K562 (cell line): ENCODE data around the gene HAAO.

Source experiments
- TAF1 ChIP-seq: IDR thresholded peaks from 2 replicates; pipeline ENCODE4 v1.6.1; 2011; ENCODE audit warnings: mild to moderate bottlenecking, low read length, moderate library complexity; ENCODE audit not compliant: insufficient read depth, control insufficient read depth, severe bottlenecking; ENCODE audit errors: extremely low read depth
- TF ChIP-seq, protein P1 (sequence below): sonication (generic); formaldehyde crosslinking; IDR thresholded peaks from 2 replicates; pipeline ENCODE4 v1.8.1; 2023; ENCODE audit warnings: mild to moderate bottlenecking, missing genetic modification reagents, moderate library complexity
- TF ChIP-seq, protein P2 (sequence below), 2 experiments: fragments of 450-650 bp in 1 of 2; IDR thresholded peaks; 2 replicates each; pipeline ENCODE4 v1.6.1; 2011 to 2017; ENCODE audit warnings: low read depth in 2 of 2, antibody characterized with exemption in 1 of 2, borderline replicate concordance in 1 of 2, low read length in 1 of 2, mild to moderate bottlenecking in 1 of 2, mixed read lengths in 1 of 2; ENCODE audit not compliant: control insufficient read depth in 1 of 2
- TF ChIP-seq, protein P3 (sequence below): sonication (generic); formaldehyde crosslinking; IDR thresholded peaks from 2 replicates; pipeline ENCODE4 v1.5.0; 2020; ENCODE audit warnings: missing genetic modification reagents

DNA sequence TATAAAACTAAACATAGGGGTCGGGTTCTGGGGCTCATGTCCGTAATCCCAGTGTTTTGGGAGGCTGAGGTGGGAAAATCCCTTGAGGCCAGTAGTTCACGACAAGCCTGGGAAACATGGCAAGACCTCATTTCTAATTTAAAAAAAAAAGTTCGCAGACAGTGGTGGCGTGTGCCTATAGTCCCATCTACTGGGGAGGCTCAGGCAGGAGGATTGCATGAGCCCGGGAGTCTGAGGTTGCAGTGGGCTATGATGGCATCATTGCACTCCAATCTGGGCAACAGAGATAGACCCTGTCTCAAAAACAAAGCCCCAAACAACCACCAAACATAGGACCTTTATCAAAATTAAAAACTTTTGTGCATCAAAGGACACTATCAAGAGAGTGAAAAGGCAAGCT is 9.8 kb upstream of the HAAO start:
- TF ChIP-seq, protein P1, sequence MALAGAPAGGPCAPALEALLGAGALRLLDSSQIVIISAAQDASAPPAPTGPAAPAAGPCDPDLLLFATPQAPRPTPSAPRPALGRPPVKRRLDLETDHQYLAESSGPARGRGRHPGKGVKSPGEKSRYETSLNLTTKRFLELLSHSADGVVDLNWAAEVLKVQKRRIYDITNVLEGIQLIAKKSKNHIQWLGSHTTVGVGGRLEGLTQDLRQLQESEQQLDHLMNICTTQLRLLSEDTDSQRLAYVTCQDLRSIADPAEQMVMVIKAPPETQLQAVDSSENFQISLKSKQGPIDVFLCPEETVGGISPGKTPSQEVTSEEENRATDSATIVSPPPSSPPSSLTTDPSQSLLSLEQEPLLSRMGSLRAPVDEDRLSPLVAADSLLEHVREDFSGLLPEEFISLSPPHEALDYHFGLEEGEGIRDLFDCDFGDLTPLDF (CRISPR knock-in tag): no peak
- TF ChIP-seq, protein P2, sequence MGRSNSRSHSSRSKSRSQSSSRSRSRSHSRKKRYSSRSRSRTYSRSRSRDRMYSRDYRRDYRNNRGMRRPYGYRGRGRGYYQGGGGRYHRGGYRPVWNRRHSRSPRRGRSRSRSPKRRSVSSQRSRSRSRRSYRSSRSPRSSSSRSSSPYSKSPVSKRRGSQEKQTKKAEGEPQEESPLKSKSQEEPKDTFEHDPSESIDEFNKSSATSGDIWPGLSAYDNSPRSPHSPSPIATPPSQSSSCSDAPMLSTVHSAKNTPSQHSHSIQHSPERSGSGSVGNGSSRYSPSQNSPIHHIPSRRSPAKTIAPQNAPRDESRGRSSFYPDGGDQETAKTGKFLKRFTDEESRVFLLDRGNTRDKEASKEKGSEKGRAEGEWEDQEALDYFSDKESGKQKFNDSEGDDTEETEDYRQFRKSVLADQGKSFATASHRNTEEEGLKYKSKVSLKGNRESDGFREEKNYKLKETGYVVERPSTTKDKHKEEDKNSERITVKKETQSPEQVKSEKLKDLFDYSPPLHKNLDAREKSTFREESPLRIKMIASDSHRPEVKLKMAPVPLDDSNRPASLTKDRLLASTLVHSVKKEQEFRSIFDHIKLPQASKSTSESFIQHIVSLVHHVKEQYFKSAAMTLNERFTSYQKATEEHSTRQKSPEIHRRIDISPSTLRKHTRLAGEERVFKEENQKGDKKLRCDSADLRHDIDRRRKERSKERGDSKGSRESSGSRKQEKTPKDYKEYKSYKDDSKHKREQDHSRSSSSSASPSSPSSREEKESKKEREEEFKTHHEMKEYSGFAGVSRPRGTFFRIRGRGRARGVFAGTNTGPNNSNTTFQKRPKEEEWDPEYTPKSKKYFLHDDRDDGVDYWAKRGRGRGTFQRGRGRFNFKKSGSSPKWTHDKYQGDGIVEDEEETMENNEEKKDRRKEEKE (IDR thresholded peaks at IDR 0.05; ENCODE audit: borderline replicate concordance in 1 of 2, control insufficient read depth in 1 of 2, low read depth in 2 of 2, low read length in 1 of 2): no peak
- TF ChIP-seq, protein P3, sequence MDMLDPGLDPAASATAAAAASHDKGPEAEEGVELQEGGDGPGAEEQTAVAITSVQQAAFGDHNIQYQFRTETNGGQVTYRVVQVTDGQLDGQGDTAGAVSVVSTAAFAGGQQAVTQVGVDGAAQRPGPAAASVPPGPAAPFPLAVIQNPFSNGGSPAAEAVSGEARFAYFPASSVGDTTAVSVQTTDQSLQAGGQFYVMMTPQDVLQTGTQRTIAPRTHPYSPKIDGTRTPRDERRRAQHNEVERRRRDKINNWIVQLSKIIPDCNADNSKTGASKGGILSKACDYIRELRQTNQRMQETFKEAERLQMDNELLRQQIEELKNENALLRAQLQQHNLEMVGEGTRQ (CRISPR knock-in tag): no peak
- TF ChIP-seq TAF1: no peak
